MM.1S (cell line): ENCODE data around the gene WNT5A.

Source experiments
- DNase-seq: peaks from one replicate; pipeline ENCODE4 v3.0.0-alpha.2; 2015
- H2AFZ ChIP-seq: fragments of 300-600 bp; sonication (generic); 2 replicates; pipeline ENCODE4 v1.6.0; 2016; ENCODE audit warnings: antibody characterized with exemption, low read length
- H3F3A ChIP-seq: fragments of 300-600 bp; sonication (generic); 2 replicates; pipeline ENCODE4 v1.6.1; 2016; ENCODE audit warnings: mild to moderate bottlenecking, antibody characterized with exemption, low read length, moderate library complexity, mixed read lengths; ENCODE audit not compliant: insufficient read depth
- H3K27ac ChIP-seq: fragments of 300-600 bp; sonication (generic); 2 replicates; pipeline ENCODE4 v1.5.1; 2016; ENCODE audit warnings: mild to moderate bottlenecking, low read length
- H3K27me3 ChIP-seq: fragments of 300-600 bp; sonication (generic); replicated peaks from 2 replicates; pipeline ENCODE4 v1.6.0; 2016; ENCODE audit warnings: low read length; ENCODE audit not compliant: insufficient read depth
- H3K36me3 ChIP-seq: fragments of 300-600 bp; sonication (generic); replicated peaks from 2 replicates; pipeline ENCODE4 v1.6.1; 2016; ENCODE audit warnings: mild to moderate bottlenecking, low read length, mixed read lengths; ENCODE audit not compliant: insufficient read depth
- H3K4me1 ChIP-seq: fragments of 300-600 bp; sonication (generic); 2 replicates; pipeline ENCODE4 v1.6.1; 2016; ENCODE audit warnings: low read length, mixed read lengths
- H3K4me2 ChIP-seq: fragments of 300-600 bp; sonication (generic); 2 replicates; pipeline ENCODE4 v1.6.0; 2016; ENCODE audit warnings: low read depth, low read length
- H3K4me3 ChIP-seq: fragments of 300-600 bp; sonication (generic); 2 replicates; pipeline ENCODE4 v1.5.1; 2016; ENCODE audit warnings: low read length, mixed read lengths
- H3K79me2 ChIP-seq: fragments of 300-600 bp; sonication (generic); 2 replicates; pipeline ENCODE4 v1.6.1; 2016; ENCODE audit warnings: mixed run types, low read length, mixed read lengths
- H3K9ac ChIP-seq: fragments of 300-600 bp; sonication (generic); 2 replicates; pipeline ENCODE4 v1.6.1; 2016; ENCODE audit warnings: low read length, mixed read lengths
- H3K9me2 ChIP-seq: fragments of 300-600 bp; sonication (generic); replicated peaks from 2 replicates; pipeline ENCODE4 v1.6.1; 2016; ENCODE audit warnings: mild to moderate bottlenecking, low read length, mixed read lengths; ENCODE audit not compliant: insufficient read depth
- H3K9me3 ChIP-seq: fragments of 300-600 bp; sonication (generic); replicated peaks from 2 replicates; pipeline ENCODE4 v1.6.1; 2016; ENCODE audit warnings: mild to moderate bottlenecking, low read length, mixed read lengths; ENCODE audit not compliant: insufficient read depth
- H4K20me1 ChIP-seq: fragments of 300-600 bp; sonication (generic); 2 replicates; pipeline ENCODE4 v1.6.1; 2016; ENCODE audit warnings: mild to moderate bottlenecking, low read length, moderate library complexity, mixed read lengths; ENCODE audit not compliant: insufficient read depth
- CTCF ChIP-seq: fragments of 300-600 bp; sonication (generic); IDR thresholded peaks from 2 replicates; pipeline ENCODE4 v1.5.1; 2016; ENCODE audit warnings: antibody characterized with exemption, low read length, mixed read lengths
- EZH2 ChIP-seq: fragments of 300-600 bp; sonication (generic); optimal IDR thresholded peaks from 2 replicates; pipeline ENCODE3; 2017; ENCODE audit warnings: low read depth, mild to moderate bottlenecking, antibody characterized with exemption, low read length, mixed read lengths
- EZH2phosphoT487 ChIP-seq: fragments of 300-600 bp; sonication (generic); IDR thresholded peaks from 2 replicates; pipeline ENCODE4 v1.6.1; 2018; ENCODE audit warnings: antibody characterized with exemption, low read length

The WNT5A gene

GRCh38 chr3:55521738-55522421 is 34.8 kb upstream of the WNT5A start:
- no peaks in the 10 kb centered on the region for H3K79me2 ChIP-seq
- no peak overlapping the region for H3K4me3 ChIP-seq
- H3K9ac ChIP-seq: no peak overlapping the region

GRCh38 chr3:55521064-55521737 is 34.1 kb upstream of the WNT5A start:
- Histone ChIP-seq H2AFZ (no peak overlapping the region), H3K36me3 (no peaks in the 10 kb centered on the region), H3K9ac (no peak overlapping the region), H3K27me3 (no peaks in the 10 kb centered on the region), H3K9me2 (no peaks in the 10 kb centered on the region), H4K20me1 (no peaks in the 10 kb centered on the region), H3K27ac (no peak overlapping the region), H3K4me2 (no peak overlapping the region), H3K9me3 (no peaks in the 10 kb centered on the region), H3F3A (no peaks in the 10 kb centered on the region), H3K4me3 (no peak overlapping the region), H3K79me2 (no peaks in the 10 kb centered on the region), H3K4me1 (no peaks in the 10 kb centered on the region)
- DNase-seq: no peak
- TF ChIP-seq CTCF (no peak), EZH2phosphoT487 (no peak), EZH2 (no peak)

More at GRCh38 chr3:55521738-55522421, 34.8 kb upstream of the WNT5A start:
- TF ChIP-seq CTCF (no peak), EZH2phosphoT487 (no peak), EZH2 (no peak)
- Histone ChIP-seq H3K9me2 (no peaks in the 10 kb centered on the region), H3K27me3 (no peaks in the 10 kb centered on the region), H3K4me1 (no peaks in the 10 kb centered on the region), H2AFZ (no peak overlapping the region), H4K20me1 (no peaks in the 10 kb centered on the region), H3K36me3 (no peaks in the 10 kb centered on the region), H3K9me3 (no peaks in the 10 kb centered on the region), H3F3A (no peaks in the 10 kb centered on the region), H3K27ac (no peak overlapping the region), H3K4me2 (no peak overlapping the region)
- peak; percentile 36 for DNase-seq

GRCh38 chr3:55519019-55519418 is 31.9 kb upstream of the WNT5A start:
- no peaks in the 10 kb centered on the region for H3K79me2 ChIP-seq
- H3K4me2 ChIP-seq: no peak overlapping the region
- H3K9me3 ChIP-seq: no peaks in the 10 kb centered on the region
- no peaks in the 10 kb centered on the region for H3K4me1 ChIP-seq
- H3F3A ChIP-seq: no peaks in the 10 kb centered on the region
- no peak for DNase-seq
- no peak overlapping the region for H3K9ac ChIP-seq
- H3K9me2 ChIP-seq: no peaks in the 10 kb centered on the region
- H4K20me1 ChIP-seq: no peaks in the 10 kb centered on the region
- no peak overlapping the region for H2AFZ ChIP-seq
- H3K36me3 ChIP-seq: no peaks in the 10 kb centered on the region
- TF ChIP-seq EZH2phosphoT487 (no peak), EZH2 (no peak), CTCF (no peak)
- no peak overlapping the region for H3K4me3 ChIP-seq
- no peak overlapping the region for H3K27ac ChIP-seq
- no peaks in the 10 kb centered on the region for H3K27me3 ChIP-seq
